ENCODE results near the gene NTN5. TPM values are rescaled to one million over a fixed set of nuclear protein-coding genes. Genes with fewer than 3 reads are reported as not detected.

Gene NTN5
- total and polyA plus RNA-seq, 9 of the 15 experiments (the other 6 are each of a cell fraction or from before 2014, with no cell fraction given) = not detected

DNA sequence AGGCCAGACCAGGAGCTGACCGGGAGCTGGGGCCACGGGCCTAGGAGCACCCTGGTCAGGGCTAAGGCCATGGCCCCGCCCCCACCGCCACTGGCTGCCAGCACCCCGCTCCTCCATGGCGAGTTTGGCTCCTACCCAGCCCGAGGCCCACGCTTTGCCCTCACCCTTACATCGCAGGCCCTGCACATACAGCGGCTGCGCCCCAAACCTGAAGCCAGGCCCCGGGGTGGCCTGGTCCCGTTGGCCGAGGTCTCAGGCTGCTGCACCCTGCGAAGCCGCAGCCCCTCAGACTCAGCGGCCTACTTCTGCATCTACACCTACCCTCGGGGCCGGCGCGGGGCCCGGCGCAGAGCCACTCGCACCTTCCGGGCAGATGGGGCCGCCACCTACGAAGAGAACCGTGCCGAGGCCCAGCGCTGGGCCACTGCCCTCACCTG, 46.9 kb downstream of the NTN5 start:
- POLR2A ChIA-PET = interaction anchor here (0.9 kb wide), 1 partner anchor 11 kb away, joined by 3 read pairs; the partner anchor contains the start of gene DBP

DNA sequence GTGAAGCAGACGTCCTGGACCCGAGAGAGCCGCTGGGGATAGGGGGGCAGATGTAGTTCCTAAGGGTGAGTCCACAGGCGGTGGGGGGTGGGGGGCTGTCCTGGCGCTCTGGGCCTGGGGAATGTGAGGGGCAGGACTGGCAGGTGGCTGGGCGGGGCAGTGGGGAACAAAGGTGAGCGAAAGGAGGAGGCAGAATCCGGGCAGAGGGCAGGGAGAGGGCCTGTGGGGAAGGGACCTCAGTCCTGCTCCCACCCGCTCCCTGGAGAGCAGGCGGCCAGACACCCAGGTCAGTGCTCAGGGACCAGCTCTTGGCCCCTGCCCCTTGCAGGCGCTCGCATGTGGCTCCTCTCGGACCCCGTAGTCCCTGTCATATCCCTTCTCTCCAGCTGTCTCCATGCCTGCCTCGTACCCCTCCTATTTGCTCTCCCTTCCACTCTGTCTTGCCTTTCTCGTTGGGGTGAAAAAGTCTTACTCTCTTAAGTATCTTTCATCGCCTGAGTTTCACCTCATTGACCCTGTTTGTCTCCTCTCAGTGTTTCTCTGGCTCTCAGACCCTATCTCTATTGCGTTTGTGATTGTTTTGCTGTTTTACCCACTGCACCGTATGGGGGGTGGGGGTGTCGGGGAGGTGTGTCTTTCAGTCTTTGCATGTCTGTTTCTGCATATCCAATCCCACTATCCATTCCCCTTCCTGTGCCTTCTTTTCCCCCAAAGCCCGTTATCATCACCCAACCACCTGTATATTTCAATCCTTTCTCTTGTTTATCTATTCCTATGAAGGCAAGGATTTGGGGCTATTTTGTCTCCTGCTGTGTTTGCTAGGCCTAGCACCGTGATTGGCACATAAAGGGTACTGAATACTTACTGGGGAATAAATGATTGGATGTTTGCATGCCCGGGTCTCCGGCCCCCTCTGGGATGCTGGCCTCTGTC, 47.8 kb downstream of the NTN5 start:
- CTCF ChIA-PET (ENCODE audit: low intra/inter-chr PET ratio) = no interaction called here
- H2AFZ ChIP-seq (ENCODE audit: low read depth, low read length) = no peak overlapping the region
- no peak overlapping the region for H3K27ac ChIP-seq (ENCODE audit: extremely low read depth, low read depth, low read length)
- peak overlapping the region; percentile 49 for H3K4me3 ChIP-seq
- H4K20me1 ChIP-seq (replicated peaks; ENCODE audit: control insufficient read depth, insufficient read depth, low read length) = no peaks in the 10 kb centered on the region
- intact Hi-C loops (cut with micrococcal nuclease) = no loop called here
- WGBS (ENCODE audit: insufficient coverage, low coverage, missing lambda C conversion rate) = 28% methylated on average over 17 of the region's 24 CpGs
- ATAC-seq (no peak), FAIRE-seq (no peak), DNase-seq (ENCODE audit: extremely low read depth in 1 of 4, low spot score in 3 of 4) (peak in 1 of 4 experiments; percentile 10)
- in situ Hi-C loops (cut with MboI) = no loop called here
- no peaks in the 10 kb centered on the region for H3K9me1 ChIP-seq (ENCODE audit: control insufficient read depth, insufficient read depth, low read length)
- H3K9ac ChIP-seq (ENCODE audit: insufficient read depth in 1 of 2, low read depth in 2 of 2, low read length in 2 of 2) = peak overlapping the region; percentile 36 to 73; a peak in 3 of 4 replicates
- peaks cover 5% of the 10 kb centered on the region; the same call in 1 of the 3 replicates for H3K36me3 ChIP-seq (ENCODE audit: control insufficient read depth, insufficient read depth, low read length)
- peaks cover 19 to 64% of the 10 kb centered on the region in 2 experiments for H3K4me1 ChIP-seq (replicated peaks in 1 of 2; ENCODE audit: control insufficient read depth in 2 of 2, insufficient read depth in 2 of 2, low read length in 2 of 2)
- H3K79me2 ChIP-seq (ENCODE audit: control insufficient read depth, insufficient read depth, low read length) = peaks cover 3% of the 10 kb centered on the region; the same call in 1 of the 3 replicates
- POLR2A ChIA-PET = interaction anchor here (0.9 to 2.2 kb wide), 3 partner anchors 8 to 12 kb away, joined by 3 to 13 read pairs (median 6); partner anchors contain the start of gene DBP
- H3K9me3 ChIP-seq (replicated peaks; ENCODE audit: control insufficient read depth, insufficient read depth, low read depth, low read length) = no peaks in the 10 kb centered on the region
- H3K27me3 ChIP-seq (ENCODE audit: control insufficient read depth in 2 of 2, insufficient read depth in 2 of 2, low read length in 2 of 2) = no peaks in the 10 kb centered on the region
- peak overlapping the region; percentile 84 for H3K4me2 ChIP-seq (ENCODE audit: insufficient read depth, low read length)
- no TSS peak for BruUV-seq (replicated peaks)
- TF ChIP-seq SETDB1 (IDR thresholded peaks at IDR 0.05; ENCODE audit: low read length) = no peak
- TF ChIP-seq FOXK2 (conservative IDR thresholded peaks at IDR 0.05 in 1 of 2, IDR thresholded peaks at IDR 0.05 in 1 of 2; ENCODE audit: low read depth in 2 of 2) = 0 out of 4 replicates have a peak, but pooled peaks of 1 of the 2 experiments have one; percentile 16
- TF ChIP-seq SP2 (IDR thresholded peaks at IDR 0.05; ENCODE audit: extremely low read depth, low read depth, low read length, poor library complexity, severe bottlenecking) = no peak
- 0 out of 2 replicates have a peak, but pooled peaks have one; percentile 1 for TF ChIP-seq ZBTB7A (IDR thresholded peaks at IDR 0.05; ENCODE audit: borderline replicate concordance, control insufficient read depth, low read depth, low read length)
- peak; percentile 13; the same call in 1 of the 2 replicates for TF ChIP-seq TEAD4 (IDR thresholded peaks at IDR 0.05; ENCODE audit: low read length)
- TF ChIP-seq TEAD4 (CRISPR knock-in tag; IDR thresholded peaks at IDR 0.05; ENCODE audit: borderline replicate concordance) = no peak
- no peak for TF ChIP-seq ZNF431 (CRISPR knock-in tag; IDR thresholded peaks at IDR 0.05)
- peak; percentile 63 for TF ChIP-seq ARID1B (IDR thresholded peaks at IDR 0.05)
- TF ChIP-seq TAL1 (IDR thresholded peaks at IDR 0.05) = peak; percentile 57
- peak; percentile 50 for TF ChIP-seq TCF3 (CRISPR knock-in tag; IDR thresholded peaks at IDR 0.05)
- 0 out of 2 replicates have a peak, but pooled peaks have one; percentile 13 for TF ChIP-seq MTA2 (IDR thresholded peaks at IDR 0.05; ENCODE audit: low read depth)
- peak in 1 of 2 experiments; percentile 73; a peak in 2 of 4 replicates for TF ChIP-seq RCOR1 (IDR thresholded peaks at IDR 0.05; ENCODE audit: borderline replicate concordance in 1 of 2, low read depth in 2 of 2, low read length in 2 of 2)
- TF ChIP-seq ZKSCAN3 (CRISPR knock-in tag; IDR thresholded peaks at IDR 0.05) = no peak
- no peak for TF ChIP-seq POLR2A (conservative IDR thresholded peaks at IDR 0.05)
- peak; percentile 95 to 96 for TF ChIP-seq KDM1A (IDR thresholded peaks at IDR 0.05)

More for the DNA sequence above, 46.9 kb downstream of the NTN5 start:
- H4K20me1 ChIP-seq (replicated peaks; ENCODE audit: control insufficient read depth, insufficient read depth, low read length) = no peaks in the 10 kb centered on the region
- H3K9me3 ChIP-seq (replicated peaks; ENCODE audit: control insufficient read depth, insufficient read depth, low read depth, low read length) = no peaks in the 10 kb centered on the region
- WGBS (ENCODE audit: insufficient coverage, low coverage, missing lambda C conversion rate) = 92% methylated on average over 20 of the region's 30 CpGs
- TF ChIP-seq POLR2G (IDR thresholded peaks at IDR 0.05; ENCODE audit: low read depth, low read length) (peak; percentile 42; the same call in 1 of the 2 replicates), XRCC3 (IDR thresholded peaks at IDR 0.05) (no peak), RBFOX2 (IDR thresholded peaks at IDR 0.05; ENCODE audit: low read depth, low read length) (0 out of 2 replicates have a peak, but pooled peaks have one; percentile 17)
- FAIRE-seq = no peak
- no peak overlapping the region for H2AFZ ChIP-seq (ENCODE audit: low read depth, low read length)
- H3K4me3 ChIP-seq = no peak overlapping the region
- DNase-seq (ENCODE audit: extremely low read depth in 1 of 4, low spot score in 3 of 4) = no peak
- H3K79me2 ChIP-seq (ENCODE audit: control insufficient read depth, insufficient read depth, low read length) = no peaks in the 10 kb centered on the region
- intact Hi-C loops (cut with micrococcal nuclease) (no loop called here), in situ Hi-C loops (cut with MboI) (no loop called here)
- CTCF ChIA-PET (ENCODE audit: low intra/inter-chr PET ratio) = no interaction called here
- no peaks in the 10 kb centered on the region for H3K9me1 ChIP-seq (ENCODE audit: control insufficient read depth, insufficient read depth, low read length)
- no peak overlapping the region for H3K27ac ChIP-seq (ENCODE audit: extremely low read depth, low read depth, low read length)
- BruUV-seq (replicated peaks) = no TSS peak
- H3K4me2 ChIP-seq (ENCODE audit: insufficient read depth, low read length) = no peak overlapping the region
- ATAC-seq = no peak
- no peaks in the 10 kb centered on the region for H3K27me3 ChIP-seq (ENCODE audit: control insufficient read depth in 2 of 2, insufficient read depth in 2 of 2, low read length in 2 of 2)
- peaks cover 5% of the 10 kb centered on the region; the same call in 1 of the 3 replicates for H3K36me3 ChIP-seq (ENCODE audit: control insufficient read depth, insufficient read depth, low read length)
- H3K4me1 ChIP-seq (replicated peaks in 1 of 2; ENCODE audit: control insufficient read depth in 2 of 2, insufficient read depth in 2 of 2, low read length in 2 of 2) = peaks cover 16 to 69% of the 10 kb centered on the region in 2 experiments
- peak overlapping the region in 1 of 2 experiments; percentile 11; a peak in 2 of 4 replicates for H3K9ac ChIP-seq (ENCODE audit: insufficient read depth in 1 of 2, low read depth in 2 of 2, low read length in 2 of 2)
